A172 (cell line): ENCODE measurements around the gene NT5DC3. TPM values are rescaled to one million over a fixed set of nuclear protein-coding genes. Genes with fewer than 3 reads are reported as not detected.
"Not testable (repeated sequence)": the region's sequence is repeated elsewhere in the genome, so short reads cannot be mapped to it uniquely, and the experiment has no call there.

Experiments
- DNase-seq: peaks from one replicate; pipeline ENCODE4 v3.0.0-alpha.2; 2015; ENCODE audit warnings: low spot score
- total RNA-seq: library from RNA; depleted of rRNA; stranded (reverse); fragments of >200 nt; shearing (Covaris generic); gene quantifications from 2 replicates; pipeline ENCODE4 v1.2.3, GENCODE V29; 2014

Gene NT5DC3
- total RNA-seq, 1 experiment from 2014 or later, result 12.6 TPM

DNA sequence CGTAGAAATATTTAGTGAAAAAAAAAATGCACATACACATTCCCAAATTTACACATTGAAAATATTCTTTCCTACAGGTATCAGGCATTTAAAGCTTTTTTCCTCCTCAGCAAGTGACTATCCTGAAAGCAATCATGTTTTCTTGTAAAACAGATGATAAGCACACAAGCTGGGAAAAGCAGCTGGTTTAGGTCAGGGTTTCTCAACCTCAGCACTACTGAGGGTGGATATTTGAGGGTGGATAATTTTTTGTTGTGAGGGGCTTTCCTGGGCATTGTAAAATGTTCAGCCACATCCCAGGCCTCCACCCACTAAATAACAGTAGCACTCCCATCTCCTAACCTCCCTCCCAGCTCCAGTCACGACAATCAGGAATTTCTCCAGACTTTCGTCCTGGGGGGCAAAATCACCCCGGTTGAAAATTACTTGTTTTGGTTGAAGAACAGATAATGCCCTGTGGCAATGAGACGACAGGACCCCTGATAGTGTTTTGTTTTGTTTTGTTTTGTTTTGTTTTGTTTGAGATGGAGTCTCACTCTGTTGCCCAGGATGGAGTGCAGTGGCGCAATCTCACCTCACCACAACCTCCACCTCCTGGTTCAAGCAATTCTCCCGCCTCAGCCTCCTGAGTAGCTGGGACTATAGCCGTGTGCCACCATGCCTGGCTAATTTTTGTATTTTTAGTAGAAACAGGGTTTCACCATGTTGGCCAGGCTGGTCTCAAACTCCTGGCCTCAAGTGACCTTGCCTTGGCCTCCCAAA, 15.0 kb upstream of the NT5DC3 start:
- no peak for DNase-seq

GRCh38 chr12:103855036-103855712, 14.1 kb upstream of the NT5DC3 start:
- peak; percentile 82 for DNase-seq

- DNase-seq, result no peak
These were observed 13.4 kb upstream of the NT5DC3 start for GRCh38 chr12:103854372-103854973.

DNA sequence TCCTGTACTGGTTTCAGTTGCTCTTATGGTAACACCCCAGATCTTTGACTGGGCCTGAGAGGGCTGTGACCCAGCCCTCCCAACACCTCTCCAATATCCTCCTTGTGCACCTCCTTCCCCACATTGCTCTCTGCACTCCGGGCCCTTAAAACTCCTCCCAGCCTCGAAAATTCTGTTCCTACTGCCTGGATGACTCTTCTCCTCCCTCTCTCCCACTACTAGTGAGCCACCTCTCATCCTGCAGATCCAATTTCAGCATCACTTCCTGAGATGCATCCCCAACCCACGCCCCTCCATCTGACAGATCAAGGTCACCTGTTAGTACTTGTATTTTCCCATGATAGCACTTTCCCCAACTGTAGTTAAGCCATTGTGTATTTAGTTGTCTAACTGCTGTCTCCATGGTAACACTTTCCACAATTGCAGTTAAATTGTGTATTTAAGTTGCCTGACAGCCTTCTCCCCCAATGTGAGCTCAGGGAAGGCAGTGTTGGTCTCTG, 11.5 kb upstream of the NT5DC3 start:
- DNase-seq, result no peak

DNA sequence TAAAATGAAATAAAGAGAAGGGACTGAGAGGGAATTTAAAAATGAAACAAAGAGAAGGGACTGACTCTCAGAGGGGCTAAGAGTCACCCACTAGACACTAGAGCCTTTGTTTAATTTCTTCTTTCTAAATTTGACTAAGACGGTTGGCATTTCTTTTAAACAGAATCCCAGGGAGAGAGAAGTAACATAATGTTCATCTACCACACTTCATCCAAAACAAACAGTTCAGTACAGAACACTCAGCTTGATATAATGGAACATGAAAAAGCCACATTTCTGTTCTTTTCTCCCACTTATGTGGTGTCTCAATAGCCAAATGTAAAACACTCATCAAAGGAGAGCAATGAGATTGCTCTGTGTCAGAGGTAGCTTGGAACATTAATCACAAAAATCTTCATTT, 10.1 kb upstream of the NT5DC3 start:
- DNase-seq, result peak; percentile 37

DNA sequence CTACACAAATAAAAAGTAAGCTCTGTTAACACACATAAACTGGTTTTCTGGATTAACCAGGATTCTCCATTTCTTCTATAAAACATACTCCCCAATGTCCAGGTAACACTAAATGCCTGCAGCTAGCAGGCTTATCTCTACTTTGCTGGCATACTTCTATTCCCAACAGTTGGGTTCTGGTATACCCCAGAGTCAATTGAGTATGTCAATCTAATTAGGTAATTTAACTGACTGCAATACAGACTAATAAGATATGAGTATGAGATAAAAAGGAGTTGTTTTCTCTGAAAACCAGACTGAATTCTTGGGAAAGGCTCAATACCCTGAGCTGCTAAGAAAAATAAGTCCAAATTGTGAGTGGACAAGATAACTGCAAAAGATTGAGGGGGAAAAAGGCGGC, 9.4 kb upstream of the NT5DC3 start:
- DNase-seq, result no peak

DNA sequence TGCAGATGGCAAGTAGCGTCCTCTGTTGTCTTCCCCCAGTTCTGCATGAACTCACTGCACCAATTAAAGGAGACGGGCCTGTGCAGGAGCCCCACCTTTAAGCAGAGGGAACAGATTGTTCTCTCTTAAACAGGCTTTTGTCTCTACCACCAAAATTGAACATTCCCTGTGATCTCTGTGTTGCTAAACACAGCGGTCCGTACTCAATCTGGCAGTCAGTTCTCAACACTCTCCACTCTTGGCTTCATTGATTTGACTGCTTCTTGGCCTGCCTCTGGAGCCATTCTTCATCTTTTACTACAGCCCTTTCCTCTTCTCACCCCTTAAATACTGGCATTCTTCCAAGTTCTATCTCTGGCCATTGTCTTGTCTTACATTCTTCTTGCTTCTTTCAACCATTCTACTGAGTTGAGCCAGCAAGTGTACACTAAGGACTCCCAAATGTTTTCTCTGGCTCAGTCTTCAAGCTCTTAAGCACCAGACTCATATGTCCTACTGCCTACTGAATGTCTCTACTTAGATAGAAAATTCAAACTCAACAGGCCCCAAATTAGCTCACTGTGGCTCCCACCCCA, 8.0 kb upstream of the NT5DC3 start:
- DNase-seq, result no peak

DNA sequence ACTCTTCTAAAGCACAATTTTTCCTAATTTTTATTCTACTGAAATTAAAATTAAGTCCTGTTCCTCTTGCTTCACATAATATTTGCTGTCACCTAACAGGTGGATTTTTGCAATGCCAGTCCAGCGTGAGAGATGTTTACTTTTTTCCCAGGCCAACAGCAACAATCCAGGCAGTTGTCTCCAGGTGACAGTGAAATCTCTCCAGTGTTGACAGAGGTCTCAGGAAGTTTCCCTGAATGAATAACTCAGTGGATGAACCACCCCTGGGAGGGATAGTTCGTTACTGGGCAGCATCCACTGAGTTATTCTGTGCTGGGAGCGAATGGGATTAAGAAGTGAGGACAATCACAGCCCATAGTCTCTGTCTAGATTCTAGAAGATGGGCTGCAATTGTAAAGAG, 7.1 kb upstream of the NT5DC3 start:
- no peak for DNase-seq

DNA sequence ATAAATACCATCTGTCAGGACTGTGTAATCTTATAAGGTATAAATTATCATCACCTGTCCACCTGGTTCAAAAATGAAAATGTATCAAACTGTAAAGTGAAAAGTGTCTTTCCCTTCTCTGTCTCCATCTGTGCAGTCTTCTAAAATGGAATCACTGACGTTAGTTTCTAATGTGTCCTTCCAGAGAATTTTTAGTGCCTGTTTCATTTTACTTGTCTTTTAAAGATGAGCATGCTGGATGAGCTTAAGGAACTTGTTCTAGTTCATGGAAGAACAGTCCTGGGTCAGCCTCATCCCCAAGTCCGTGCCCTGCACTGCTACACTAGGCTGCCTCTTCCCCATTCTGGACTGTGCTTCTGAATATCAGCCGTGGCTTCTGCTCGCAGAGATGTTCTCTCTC, 5.4 kb upstream of the NT5DC3 start:
- no peak for DNase-seq

DNA sequence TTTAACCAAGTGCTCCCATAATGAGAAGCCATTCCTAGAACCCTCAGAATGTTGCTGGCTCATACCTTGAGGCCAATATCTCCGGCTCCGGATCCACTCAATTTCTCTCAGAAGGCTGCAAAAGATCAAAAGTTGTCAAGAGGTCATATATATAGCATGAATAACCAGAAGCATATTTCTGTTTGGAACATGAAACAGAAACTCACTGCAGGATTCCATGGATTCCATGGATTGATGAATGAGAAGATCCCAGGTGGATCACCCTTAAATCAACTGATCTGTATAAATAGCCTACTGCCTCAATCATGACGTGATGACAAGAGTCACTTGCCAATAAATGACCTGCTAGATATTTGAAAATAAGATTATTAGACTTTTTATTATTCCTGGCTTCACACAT, 3.3 kb upstream of the NT5DC3 start:
- DNase-seq, result no peak

DNA sequence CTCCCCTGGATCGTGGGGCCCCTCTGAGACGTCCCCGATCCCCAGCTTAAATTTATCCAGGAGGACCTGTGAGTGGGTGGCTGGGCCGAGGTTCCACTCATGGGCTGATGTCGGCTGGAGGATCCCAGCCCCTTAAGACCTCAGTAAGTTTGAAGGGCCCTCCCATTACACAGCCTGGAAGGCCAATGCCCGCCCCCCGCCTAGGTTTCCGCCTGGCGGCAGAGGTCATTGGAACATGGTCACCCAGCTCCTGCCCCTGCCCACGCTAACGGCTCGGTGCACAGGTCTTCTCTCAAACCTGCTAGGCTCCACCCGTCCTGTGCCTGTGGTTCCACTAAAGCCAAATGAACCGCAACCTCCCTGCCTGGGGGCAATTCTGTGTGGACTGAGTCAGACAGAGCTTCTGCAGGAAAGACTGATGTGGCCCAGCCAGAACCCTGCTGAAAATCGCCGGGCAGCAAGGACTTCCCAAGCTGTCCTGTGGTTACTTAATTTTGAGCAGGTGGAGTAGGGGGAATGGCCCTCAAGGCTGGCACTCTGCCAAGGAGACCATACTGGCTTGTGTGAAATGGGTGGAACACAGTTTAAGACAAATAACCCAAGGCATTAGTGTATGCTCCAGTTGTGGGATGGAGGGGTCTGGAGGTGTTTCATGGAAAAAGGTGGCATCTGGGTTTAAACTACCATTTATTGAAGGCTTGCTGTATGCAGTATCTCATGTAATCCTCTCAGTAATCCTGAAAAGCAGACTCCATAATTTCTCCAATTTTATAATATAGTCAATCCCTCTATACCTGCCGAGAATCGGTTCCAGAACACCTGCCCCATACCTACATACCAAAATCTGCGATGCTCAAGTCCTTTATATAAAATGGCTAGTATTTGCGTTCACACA, 903 bp upstream of the NT5DC3 start:
- DNase-seq, result peak; percentile 91

DNA sequence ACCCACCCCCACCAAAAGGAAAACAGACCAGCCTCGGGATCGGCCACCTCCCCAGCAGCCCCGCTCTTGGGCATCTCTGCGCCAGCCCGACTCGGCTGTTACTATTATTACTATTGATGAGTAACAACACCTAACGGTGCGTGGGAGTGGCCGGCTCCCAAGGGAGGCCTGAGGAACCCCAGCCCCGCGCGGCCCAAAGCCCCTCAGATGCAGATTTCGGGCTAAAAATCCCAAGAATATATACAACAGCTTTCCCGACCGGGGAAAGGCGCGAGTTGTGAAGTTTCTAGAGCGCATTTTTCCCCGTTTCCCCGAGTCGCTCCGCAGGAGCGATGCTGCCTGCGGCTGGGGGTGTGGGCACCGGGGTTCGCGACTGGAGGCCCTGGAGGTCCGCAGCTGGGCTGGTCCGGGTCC, 565 bp downstream of the NT5DC3 start:
- no peak for DNase-seq

DNA sequence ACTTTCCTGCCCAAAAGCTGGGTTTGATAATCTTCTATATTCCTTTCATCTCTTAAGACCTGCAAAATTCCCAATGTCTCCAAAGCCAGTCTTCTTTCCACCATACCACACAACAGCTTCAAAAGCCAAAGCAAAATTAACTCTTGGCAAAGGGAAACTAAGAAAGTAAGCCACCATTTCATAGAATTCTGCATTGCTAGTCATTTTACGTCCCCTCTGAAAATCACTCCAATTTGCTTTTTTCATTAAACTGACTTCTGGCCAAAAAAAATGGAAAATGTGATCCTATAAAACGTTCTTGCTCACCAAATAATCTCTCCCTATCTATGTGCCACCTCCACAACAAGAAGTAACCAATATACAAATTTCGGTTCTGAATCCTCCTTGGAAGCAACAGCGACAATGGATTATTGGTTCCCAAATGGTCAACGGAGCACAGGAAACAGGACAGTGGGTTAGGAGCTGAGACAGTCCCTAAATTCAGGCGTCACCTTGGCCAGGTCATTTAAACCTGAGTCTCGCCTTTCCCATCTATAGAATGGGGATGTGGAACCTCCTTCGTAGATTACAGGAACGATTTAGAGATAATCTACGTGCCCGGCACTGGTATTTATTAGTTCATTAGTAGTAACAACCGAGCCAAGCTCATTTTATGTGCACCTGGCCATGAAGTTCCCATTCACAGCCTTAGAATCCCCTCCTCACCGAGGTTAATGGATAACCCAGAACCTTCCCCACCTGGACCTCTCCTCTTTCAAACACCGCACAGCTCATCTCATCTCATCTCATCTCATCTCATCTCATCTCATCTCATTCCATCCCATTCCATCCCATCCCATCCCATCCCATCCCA, 1.2 kb downstream of the NT5DC3 start:
- no peak for DNase-seq

GRCh38 chr12:103839103-103839502, 1.9 kb downstream of the NT5DC3 start:
- DNase-seq, result no peak

- no peak for DNase-seq
These were observed 2.6 kb downstream of the NT5DC3 start for GRCh38 chr12:103838254-103838914.

- DNase-seq, result no peak
These were observed 4.7 kb downstream of the NT5DC3 start for GRCh38 chr12:103836345-103836744.

- DNase-seq, result not testable (repeated sequence)
These were observed 5.2 kb downstream of the NT5DC3 start for GRCh38 chr12:103835747-103836335.

- no peak for DNase-seq
These were observed 6.1 kb downstream of the NT5DC3 start for GRCh38 chr12:103834942-103835341.

DNA sequence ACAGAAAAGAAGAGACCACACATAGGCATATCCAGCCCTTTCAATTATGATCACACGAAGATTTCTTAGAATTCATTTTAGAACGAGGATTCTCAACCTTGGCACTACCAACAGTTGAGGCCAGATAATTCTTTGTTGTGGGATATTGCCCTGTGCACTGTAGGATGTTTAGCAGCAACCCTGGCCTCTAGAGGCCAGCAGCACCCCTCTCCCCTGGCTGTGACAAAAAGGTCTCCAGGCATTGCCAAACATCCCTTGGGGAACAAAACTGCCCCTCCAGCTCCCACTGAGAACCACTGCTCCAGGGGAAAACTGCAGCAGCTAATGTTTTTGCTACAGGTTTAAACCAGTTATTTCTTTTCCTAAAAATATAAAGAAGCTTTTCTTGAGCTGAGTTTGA, 7.1 kb downstream of the NT5DC3 start:
- no peak for DNase-seq
